Prostate gland (tissue), 2 donors: Measurements from ENCODE around the gene ACTR2. TPM values are rescaled to one million over a fixed set of nuclear protein-coding genes. Genes with fewer than 3 reads are reported as not detected.
"Not testable (repeated sequence)": the region's sequence is repeated elsewhere in the genome, so short reads cannot be mapped to it uniquely, and the experiment has no call there.

Experiments
- DNase-seq: peaks from one replicate; pipeline ENCODE4 v3.0.0-alpha.2; 2019; ENCODE audit warnings: low spot score
- H3K27ac ChIP-seq, 2 donors: fragments of 200-600 bp; sonication (generic); 2 replicates each; pipeline ENCODE4 v1.5.1; 2017 to 2019
- H3K27me3 ChIP-seq: fragments of 200-600 bp; sonication (generic); replicated peaks from 2 replicates; pipeline ENCODE4 v1.5.1; 2019; ENCODE audit not compliant: insufficient read depth
- H3K36me3 ChIP-seq, 2 donors: fragments of 200-600 bp; sonication (generic); 1 replicate in 1 of 2; 2 replicates in 1 of 2; pipeline versions ENCODE4 v1.5.1 to v1.8.1; 2017 to 2019
- H3K4me1 ChIP-seq: fragments of 200-600 bp; sonication (generic); replicated peaks from 2 replicates; pipeline ENCODE4 v1.5.1; 2019
- H3K4me3 ChIP-seq, 2 donors: fragments of 200-600 bp; sonication (generic); 2 replicates each; pipeline ENCODE4 v1.5.1; 2017 to 2019
- H3K9me3 ChIP-seq: fragments of 200-600 bp; sonication (generic); 2 replicates; pipeline ENCODE4 v1.5.1; 2017
- POLR2A ChIP-seq: fragments of 450-650 bp; IDR thresholded peaks from one replicate; pipeline ENCODE4 v1.6.1; 2016; ENCODE audit warnings: antibody characterized with exemption, mild to moderate bottlenecking
- POLR2AphosphoS5 ChIP-seq: sonication (generic); formaldehyde crosslinking; IDR thresholded peaks from one replicate; pipeline ENCODE4 v1.6.1; 2017; ENCODE audit warnings: antibody characterized with exemption
- WGBS: methylation state at CpG from one replicate; pipeline ENCODE4 v1.1.5; 2018; 5-methylcytosine and 5-hydroxymethylcytosine counted together
- intact Hi-C: fragments of 100-400 bp; cut with DNase I; formaldehyde crosslinking; loops from one replicate; pipeline ENCODE4 v1.14.2; 2022
- total RNA-seq, 2 donors: library from RNA; depleted of rRNA; stranded (reverse); fragments of >200 nt; gene quantifications; one replicate each; pipeline ENCODE4 v1.1.0, GENCODE V29; 2016
- TF ChIP-seq, protein P1 (sequence below), 4 experiments: fragments of 200-600 bp in 2 of 4; fragments of 450-650 bp in 2 of 4; sonication (generic) in 2 of 4; IDR thresholded peaks; 1 replicate in 3 of 4; 2 replicates in 1 of 4; pipeline ENCODE4 v1.5.1; 2016 to 2019; ENCODE audit warnings: antibody characterized with exemption in 4 of 4, mild to moderate bottlenecking in 2 of 4, moderate library complexity in 2 of 4

ACTR2 gene
- total RNA-seq, 2 donors from 2014 or later, result 54.8 to 69.2 TPM

DNA sequence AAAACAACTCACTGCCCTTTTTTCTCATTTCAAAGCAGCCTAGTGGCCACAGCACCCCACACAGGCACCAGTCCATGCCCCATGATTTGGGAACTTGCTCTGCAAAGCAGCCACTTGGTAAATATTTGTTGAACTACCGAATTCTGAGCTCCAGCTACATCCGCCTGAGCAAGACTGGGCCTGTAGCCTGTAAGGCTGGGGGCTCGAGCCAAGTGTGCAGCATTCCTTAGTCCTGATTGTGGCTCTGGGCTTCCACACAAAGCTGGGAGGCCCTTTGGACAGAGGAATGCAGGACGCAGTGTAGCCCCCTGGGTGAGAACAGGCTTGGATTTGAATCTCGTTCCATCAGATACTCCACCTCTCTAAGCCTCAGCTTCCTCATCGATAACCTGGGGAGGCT lies 88.4 kb downstream of the ACTR2 start:
- Histone ChIP-seq H3K36me3 (peaks cover 0 to 9% of the 10 kb centered on the region in 2 donors), H3K4me1 (peaks cover 9% of the 10 kb centered on the region), H3K9me3 (no peaks in the 10 kb centered on the region), H3K27ac (peak overlapping the region; percentile 68 to 70), H3K27me3 (no peaks in the 10 kb centered on the region), H3K4me3 (no peak overlapping the region)
- DNase-seq, result peak; percentile 94
- TF ChIP-seq POLR2A, result no peak
- peak; percentile 96 for TF ChIP-seq POLR2AphosphoS5
- TF ChIP-seq, protein P1, sequence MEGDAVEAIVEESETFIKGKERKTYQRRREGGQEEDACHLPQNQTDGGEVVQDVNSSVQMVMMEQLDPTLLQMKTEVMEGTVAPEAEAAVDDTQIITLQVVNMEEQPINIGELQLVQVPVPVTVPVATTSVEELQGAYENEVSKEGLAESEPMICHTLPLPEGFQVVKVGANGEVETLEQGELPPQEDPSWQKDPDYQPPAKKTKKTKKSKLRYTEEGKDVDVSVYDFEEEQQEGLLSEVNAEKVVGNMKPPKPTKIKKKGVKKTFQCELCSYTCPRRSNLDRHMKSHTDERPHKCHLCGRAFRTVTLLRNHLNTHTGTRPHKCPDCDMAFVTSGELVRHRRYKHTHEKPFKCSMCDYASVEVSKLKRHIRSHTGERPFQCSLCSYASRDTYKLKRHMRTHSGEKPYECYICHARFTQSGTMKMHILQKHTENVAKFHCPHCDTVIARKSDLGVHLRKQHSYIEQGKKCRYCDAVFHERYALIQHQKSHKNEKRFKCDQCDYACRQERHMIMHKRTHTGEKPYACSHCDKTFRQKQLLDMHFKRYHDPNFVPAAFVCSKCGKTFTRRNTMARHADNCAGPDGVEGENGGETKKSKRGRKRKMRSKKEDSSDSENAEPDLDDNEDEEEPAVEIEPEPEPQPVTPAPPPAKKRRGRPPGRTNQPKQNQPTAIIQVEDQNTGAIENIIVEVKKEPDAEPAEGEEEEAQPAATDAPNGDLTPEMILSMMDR (IDR thresholded peaks at IDR 0.05), result peak in 2 of 4 experiments; percentile 33 to 56
- 26% methylated on average over 6 of the region's 6 CpGs for WGBS
- intact Hi-C loops, result no loop called here

GRCh38 chr2:65317351-65317750 lies 89.7 kb downstream of the ACTR2 start:
- DNase-seq, H3K27me3 ChIP-seq, H3K9me3 ChIP-seq, H3K36me3 ChIP-seq, intact Hi-C loops, H3K4me3 ChIP-seq, H3K4me1 ChIP-seq: not testable (repeated sequence)
- 83% methylated on average over 7 of the region's 7 CpGs for WGBS
- peak overlapping the region; percentile 68 to 70 for H3K27ac ChIP-seq

- Histone ChIP-seq H3K27me3 (no peaks in the 10 kb centered on the region), H3K9me3 (no peaks in the 10 kb centered on the region), H3K4me3 (no peak overlapping the region), H3K4me1 (peaks cover 9% of the 10 kb centered on the region), H3K36me3 (peaks cover 0 to 9% of the 10 kb centered on the region in 2 donors), H3K27ac (no peak overlapping the region)
- no peak for TF ChIP-seq POLR2AphosphoS5
- TF ChIP-seq POLR2A, result no peak
- TF ChIP-seq, protein P1 (IDR thresholded peaks at IDR 0.05), result no peak
- DNase-seq, result no peak
- 96% methylated on average over 7 of the region's 7 CpGs for WGBS
- intact Hi-C loops, result no loop called here
Observed at GRCh38 chr2:65317841-65318240, 90.2 kb downstream of the ACTR2 start.

- peaks cover 9% of the 10 kb centered on the region for H3K4me1 ChIP-seq
- WGBS, result 98% methylated on average over 5 of the region's 5 CpGs
- H3K27ac ChIP-seq, result no peak overlapping the region
- TF ChIP-seq, protein P1 (IDR thresholded peaks at IDR 0.05), result no peak
- no peak for TF ChIP-seq POLR2AphosphoS5
- TF ChIP-seq POLR2A, result no peak
- H3K9me3 ChIP-seq, result no peaks in the 10 kb centered on the region
- intact Hi-C loops, result no loop called here
- H3K4me3 ChIP-seq, result no peak overlapping the region
- H3K27me3 ChIP-seq, result no peaks in the 10 kb centered on the region
- DNase-seq, result no peak
- H3K36me3 ChIP-seq, result no peaks in the 10 kb centered on the region
Observed at GRCh38 chr2:65319072-65319673, 91.5 kb downstream of the ACTR2 start.

GRCh38 chr2:65319674-65320041 lies 92.0 kb downstream of the ACTR2 start:
- no peak overlapping the region for H3K27ac ChIP-seq

More at GRCh38 chr2:65319674-65320041, 92.0 kb downstream of the ACTR2 start:
- no peaks in the 10 kb centered on the region for H3K36me3 ChIP-seq
- DNase-seq, result no peak
- peaks cover 9% of the 10 kb centered on the region for H3K4me1 ChIP-seq
- TF ChIP-seq POLR2A (no peak), POLR2AphosphoS5 (no peak)
- TF ChIP-seq, protein P1 (IDR thresholded peaks at IDR 0.05), result no peak
- no peaks in the 10 kb centered on the region for H3K9me3 ChIP-seq
- 100% methylated on average over 1 of the region's 1 CpG for WGBS
- intact Hi-C loops, result no loop called here
- H3K27me3 ChIP-seq, result no peaks in the 10 kb centered on the region
- no peak overlapping the region for H3K4me3 ChIP-seq
